Calu3 (cell line): Measurements from ENCODE around the gene KRTAP2-4. TPM values are rescaled to one million over a fixed set of nuclear protein-coding genes. Genes with fewer than 3 reads are reported as not detected.
"Not testable (repeated sequence)": the region's sequence is repeated elsewhere in the genome, so short reads cannot be mapped to it uniquely, and the experiment has no call there.

ENCODE experiments used
- BruUV-seq: library from RNA; stranded (reverse); fragments of 400-500 nt; replicated peaks from 2 replicates; lab custom pipeline; 2021; lab: Mats Ljungman, UMichigan
- CTCF ChIA-PET: fragments of 300-600 bp; sonication (Branson Sonifier 250); formaldehyde crosslinking; loops from one replicate; lab custom pipeline; 2022; ENCODE audit warnings: antibody characterized with exemption; lab: Charles Lee
- DNase-seq: peaks from one replicate; pipeline ENCODE4 v3.0.0; 2022
- H3K27ac Mint-ChIP-seq: one replicate; pipeline ENCODE4 v1.8.0; 2022; ENCODE audit warnings: mixed read lengths; ENCODE audit not compliant: unreplicated experiment
- H3K27me3 Mint-ChIP-seq: one replicate; pipeline ENCODE4 v1.8.0; 2022; ENCODE audit warnings: mixed read lengths; ENCODE audit not compliant: unreplicated experiment
- H3K36me3 Mint-ChIP-seq: one replicate; pipeline ENCODE4 v1.8.0; 2022; ENCODE audit warnings: mild to moderate bottlenecking, moderate library complexity, mixed read lengths; ENCODE audit not compliant: insufficient read depth, unreplicated experiment
- H3K4me1 Mint-ChIP-seq: one replicate; pipeline ENCODE4 v1.8.0; 2022; ENCODE audit warnings: mild to moderate bottlenecking, low read depth, mixed read lengths; ENCODE audit not compliant: unreplicated experiment
- H3K4me3 Mint-ChIP-seq: one replicate; pipeline ENCODE4 v1.8.0; 2022; ENCODE audit warnings: mild to moderate bottlenecking, low read depth, moderate library complexity, mixed read lengths; ENCODE audit not compliant: unreplicated experiment
- H3K9me3 Mint-ChIP-seq: one replicate; pipeline ENCODE4 v1.8.0; 2022; ENCODE audit warnings: low read depth, mixed read lengths; ENCODE audit not compliant: unreplicated experiment
- CTCF ChIP-seq: fragments of 200-600 bp; IDR thresholded peaks from one replicate; pipeline ENCODE4 v1.8.0; 2022; ENCODE audit warnings: antibody characterized with exemption; ENCODE audit not compliant: unreplicated experiment
- intact Hi-C: fragments of 100-400 bp; cut with micrococcal nuclease; formaldehyde crosslinking; loops from one replicate; pipeline ENCODE4 v1.10.0; 2022; ENCODE audit not compliant: unreplicated experiment
- total RNA-seq: library from RNA; stranded (reverse); gene quantifications from 2 replicates; pipeline ENCODE4 v1.2.3, GENCODE V29; 2022

The KRTAP2-4 gene
- total RNA-seq, 1 experiment from 2014 or later, result not detected

GRCh38 chr17:41063449-41063848 lies 2.2 kb downstream of the KRTAP2-4 start:
- Mint-ChIP-seq H3K4me1 (peaks cover 65% of the 10 kb centered on the region), H3K27ac (no peak overlapping the region), H3K9me3 (no peaks in the 10 kb centered on the region), H3K27me3 (no peaks in the 10 kb centered on the region), H3K36me3 (peaks cover 20% of the 10 kb centered on the region), H3K4me3 (no peak overlapping the region)
- no peak for DNase-seq
- intact Hi-C loops, result loop anchor here (5.0 kb wide), 1 partner anchor 206 kb away; no protein-coding TSS in a partner anchor
- BruUV-seq, result no TSS peak
- CTCF ChIA-PET, result interaction anchor here (0.5 to 1.3 kb wide), 5 partner anchors 9 to 561 kb away, joined by 3 to 4 read pairs (median 3); partner anchors contain the start of gene KRT17
- TF ChIP-seq CTCF, result no peak

GRCh38 chr17:41061964-41062363 lies 3.7 kb downstream of the KRTAP2-4 start:
- no peak for TF ChIP-seq CTCF
- CTCF ChIA-PET, result interaction anchor here (1.0 to 4.5 kb wide), 3 partner anchors 10 to 126 kb away, joined by 5 to 25 read pairs (median 10); partner anchors contain the start of gene KRT23
- H3K27me3 Mint-ChIP-seq, result no peaks in the 10 kb centered on the region
- intact Hi-C loops, result loop anchor here (2.0 to 5.0 kb wide), 2 partner anchors 19 to 205 kb away; no protein-coding TSS in a partner anchor
- peak overlapping the region; percentile 88 for H3K27ac Mint-ChIP-seq
- H3K4me3 Mint-ChIP-seq, result no peak overlapping the region
- H3K4me1 Mint-ChIP-seq, result peaks cover 67% of the 10 kb centered on the region
- DNase-seq, result no peak
- peaks cover 20% of the 10 kb centered on the region for H3K36me3 Mint-ChIP-seq
- no peaks in the 10 kb centered on the region for H3K9me3 Mint-ChIP-seq
- no TSS peak for BruUV-seq

- Mint-ChIP-seq H3K27ac (peak within 1 kb of the TSS; percentile 88), H3K4me1 (peaks cover 54% of the 10 kb centered on the region), H3K4me3 (peak within 1 kb of the TSS; percentile 33), H3K9me3 (no peaks in the 10 kb centered on the region), H3K27me3 (no peaks in the 10 kb centered on the region), H3K36me3 (peaks cover 20% of the 10 kb centered on the region)
- BruUV-seq, result no TSS peak
- intact Hi-C loops, result loop anchor here (1.0 to 5.0 kb wide), 6 partner anchors 17 to 262 kb away; no protein-coding TSS in a partner anchor
- DNase-seq, result peak; percentile 90
- TF ChIP-seq CTCF, result no peak
- CTCF ChIA-PET, result interaction anchor here (0.7 to 4.5 kb wide), 21 partner anchors 10 to 489 kb away, joined by 3 to 28 read pairs (median 4); partner anchors contain the start of gene KRT23
Measured at GRCh38 chr17:41060052-41060604, 5.6 kb downstream of the KRTAP2-4 start, which contains the start of gene KRTAP2-3. KRTAP2-3 (minus strand) TSS chr17:41060114; CDS start chr17:41060050, 64 bp downstream.

DNA sequence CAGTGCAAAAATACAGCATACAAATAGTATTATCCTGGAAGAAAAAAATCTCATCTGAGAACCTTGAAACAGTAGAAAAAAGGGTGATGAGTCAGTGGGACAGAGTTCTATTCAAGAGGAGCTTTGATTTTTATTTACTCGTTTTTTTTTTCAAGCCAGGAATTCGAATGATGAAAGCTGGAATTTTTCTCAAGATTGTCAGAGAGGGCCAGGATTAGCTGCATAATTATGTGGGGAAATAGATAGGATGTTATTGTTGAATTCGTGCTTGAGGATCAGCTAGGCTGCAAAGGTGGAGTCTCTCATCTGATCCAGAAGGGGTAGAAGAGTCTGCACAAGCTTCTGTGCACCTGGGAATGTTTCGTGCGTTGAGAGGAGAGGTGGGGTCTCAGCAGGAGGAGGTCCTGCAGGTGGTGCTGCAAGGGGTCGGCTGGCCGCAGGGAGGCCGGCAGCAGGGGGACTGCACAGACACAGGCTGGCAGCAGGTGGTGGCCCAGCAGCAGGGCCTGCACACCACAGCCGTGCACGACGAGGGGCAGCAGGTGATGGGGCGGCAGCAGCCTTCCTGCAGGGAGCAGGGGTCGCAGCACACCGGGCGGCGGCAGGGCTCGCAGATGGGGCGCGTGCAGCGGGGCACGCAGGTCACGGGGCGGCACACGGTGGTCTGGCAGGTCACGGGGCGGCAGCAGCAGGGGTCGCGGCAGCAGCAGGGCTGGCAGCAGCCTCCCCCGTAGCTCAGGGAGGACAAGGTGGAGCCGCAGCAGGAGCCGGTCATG lies 6.2 kb downstream of the KRTAP2-4 start:
- peak overlapping the region; percentile 88 for H3K27ac Mint-ChIP-seq
- H3K4me1 Mint-ChIP-seq, result peaks cover 53% of the 10 kb centered on the region
- not testable (repeated sequence) for H3K27me3 Mint-ChIP-seq, H3K9me3 Mint-ChIP-seq, DNase-seq
- H3K36me3 Mint-ChIP-seq, result peaks cover 20% of the 10 kb centered on the region
- CTCF ChIA-PET, result interaction anchor here (0.6 to 4.5 kb wide), 26 partner anchors 11 to 489 kb away, joined by 3 to 28 read pairs (median 4); partner anchors contain the start of gene KRT23
- intact Hi-C loops, result loop anchor here (1.0 to 5.0 kb wide), 6 partner anchors 17 to 263 kb away; no protein-coding TSS in a partner anchor
- TSS peak; percentile 98 for BruUV-seq
- peak overlapping the region; percentile 33 for H3K4me3 Mint-ChIP-seq
